ENCODE measurements around the gene USP15.
A peak's percentile ranks its signal among the peaks of the same experiment; 100 is the strongest.

USP15 gene

DNA sequence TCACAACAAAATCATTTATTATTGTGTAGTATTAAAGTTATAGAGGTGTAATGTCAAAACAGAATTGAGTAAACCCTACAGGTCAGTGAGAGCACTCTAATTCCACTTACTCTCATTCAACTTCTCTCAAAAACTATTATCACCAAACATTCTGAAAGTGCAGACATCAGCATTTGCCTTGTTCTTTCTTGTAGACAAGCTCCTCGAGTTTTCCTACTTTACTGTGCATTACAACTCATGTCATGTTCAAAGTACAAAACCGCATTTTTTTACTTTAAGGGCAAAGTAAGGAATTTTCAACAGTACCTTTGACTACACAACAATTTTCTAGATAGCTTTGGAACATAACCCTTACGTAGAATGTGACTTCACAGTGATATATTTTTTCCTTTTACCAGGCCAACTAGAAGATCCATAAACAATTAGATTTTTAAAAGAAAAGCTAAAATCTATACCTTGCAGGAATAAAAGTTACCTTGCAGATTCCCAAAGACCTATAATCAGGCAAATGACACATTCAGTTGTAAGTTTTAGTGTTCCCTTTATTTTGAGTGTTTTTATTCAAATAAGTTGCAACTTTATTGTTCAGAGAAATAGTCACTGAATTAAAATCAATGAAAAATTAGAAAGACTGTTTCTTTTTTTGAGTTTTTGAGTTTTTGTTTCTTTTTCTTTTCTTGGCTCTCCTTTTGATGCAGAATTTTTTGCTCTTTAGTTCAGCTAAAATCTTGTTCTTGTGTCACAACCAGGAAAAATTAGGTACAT lies 12.7 kb upstream of the USP15 start:
- no peak overlapping the region for H3K27ac Mint-ChIP-seq
- peaks cover 22% of the 10 kb centered on the region for H3K4me1 Mint-ChIP-seq (ENCODE audit: low read depth)
- H3K27me3 Mint-ChIP-seq (ENCODE audit: low read depth): peaks cover 6% of the 10 kb centered on the region
- H3K4me3 Mint-ChIP-seq: no peak overlapping the region
- peaks cover 6% of the 10 kb centered on the region for H3K36me3 Mint-ChIP-seq (ENCODE audit: low read depth)
- no peak for DNase-seq (ENCODE audit: low spot score)
- H3K9me3 Mint-ChIP-seq: no peaks in the 10 kb centered on the region

DNA sequence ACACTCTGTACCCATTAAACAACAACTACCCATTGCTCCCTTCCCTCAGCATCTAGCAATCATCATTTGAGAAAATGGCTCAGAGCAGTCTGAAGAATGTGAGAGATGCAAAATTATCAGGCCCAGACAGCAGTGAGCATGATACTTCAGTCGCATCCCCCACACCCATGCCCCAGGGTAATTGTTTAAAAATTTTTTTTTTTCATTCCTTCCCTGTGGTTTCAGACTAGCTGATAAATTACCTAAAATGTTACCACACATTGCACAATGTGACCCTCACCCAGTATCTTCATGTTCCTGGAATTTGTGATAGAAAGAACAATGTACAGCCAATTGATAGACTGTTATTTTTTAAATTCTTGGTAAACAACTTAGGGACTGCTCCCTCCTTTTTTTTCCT lies 11.3 kb upstream of the USP15 start:
- H3K27ac Mint-ChIP-seq: no peak overlapping the region
- peaks cover 23% of the 10 kb centered on the region for H3K4me1 Mint-ChIP-seq (ENCODE audit: low read depth)
- no peaks in the 10 kb centered on the region for H3K9me3 Mint-ChIP-seq
- no peak for DNase-seq (ENCODE audit: low spot score)
- H3K36me3 Mint-ChIP-seq (ENCODE audit: low read depth): peaks cover 15% of the 10 kb centered on the region
- H3K4me3 Mint-ChIP-seq: no peak overlapping the region
- peaks cover 2% of the 10 kb centered on the region for H3K27me3 Mint-ChIP-seq (ENCODE audit: low read depth)

DNA sequence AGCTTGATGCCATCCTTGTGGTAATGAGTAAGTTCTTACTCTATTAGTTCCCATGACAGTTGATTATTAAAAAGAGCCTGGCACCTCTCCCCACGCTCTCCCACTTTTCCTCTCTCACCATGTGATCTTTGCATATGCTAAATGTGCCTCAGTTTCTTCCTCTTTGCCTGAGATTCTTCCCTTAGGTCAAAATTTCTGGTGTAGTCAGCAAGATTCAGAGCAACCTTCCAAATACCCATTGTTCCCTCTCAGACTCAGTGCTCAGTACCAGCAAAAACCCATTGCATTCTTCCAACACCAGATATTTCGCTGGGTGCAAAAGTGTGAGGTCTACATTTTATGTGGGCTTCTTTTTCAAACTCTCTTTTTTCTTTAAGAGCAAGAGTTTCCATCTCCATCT lies 10.8 kb upstream of the USP15 start:
- Mint-ChIP-seq H3K27ac (peak overlapping the region; percentile 1), H3K4me1 (ENCODE audit: low read depth) (peaks cover 24% of the 10 kb centered on the region), H3K27me3 (ENCODE audit: low read depth) (no peaks in the 10 kb centered on the region), H3K9me3 (no peaks in the 10 kb centered on the region), H3K36me3 (ENCODE audit: low read depth) (peaks cover 16% of the 10 kb centered on the region), H3K4me3 (peak overlapping the region; percentile 33)
- no peak for DNase-seq (ENCODE audit: low spot score)

DNA sequence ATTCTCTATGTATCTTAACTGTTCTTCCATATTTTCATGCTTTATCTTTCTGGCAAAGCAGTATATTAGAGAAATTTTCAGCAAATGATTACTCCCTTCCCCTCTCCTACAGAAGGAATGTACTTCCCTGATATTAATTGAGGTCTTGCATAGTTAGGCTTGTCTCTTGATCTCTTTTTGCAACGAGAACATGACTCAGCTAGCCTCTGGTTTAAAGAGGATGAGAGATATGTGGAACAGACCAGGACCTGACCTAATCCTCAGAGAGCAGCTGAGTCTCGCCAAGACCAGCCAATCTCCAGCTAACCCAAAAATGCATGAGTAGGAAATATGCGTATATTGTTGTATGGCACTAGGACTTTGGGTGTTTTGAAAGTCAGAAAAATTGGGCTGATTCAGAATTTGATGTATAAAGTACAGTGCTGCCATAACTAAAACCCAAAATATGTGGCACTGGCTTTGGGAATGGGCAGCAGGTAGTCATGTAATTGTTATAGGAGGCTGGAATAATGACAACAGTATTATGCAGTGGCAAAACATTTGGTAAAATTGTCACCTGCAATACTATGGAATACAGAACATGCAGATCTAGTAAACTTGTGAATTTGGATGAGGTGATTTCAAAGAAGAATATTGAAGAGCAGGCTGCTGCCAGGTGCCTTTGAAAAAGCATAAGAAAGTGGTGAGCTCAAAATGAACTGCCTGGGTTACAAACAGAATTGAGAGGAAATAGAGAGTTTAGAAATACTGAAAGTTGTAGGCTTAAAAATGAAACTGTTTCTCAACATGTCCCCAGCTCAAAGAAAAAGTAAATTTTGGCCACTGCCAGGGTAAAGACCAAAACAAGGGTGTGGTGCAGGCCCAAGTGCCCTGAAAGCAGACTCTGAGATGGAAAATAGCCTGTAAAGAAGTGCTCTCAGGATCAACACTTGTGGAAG lies 9.3 kb upstream of the USP15 start:
- H3K9me3 Mint-ChIP-seq: no peaks in the 10 kb centered on the region
- peaks cover 16% of the 10 kb centered on the region for H3K36me3 Mint-ChIP-seq (ENCODE audit: low read depth)
- DNase-seq (ENCODE audit: low spot score): peak; percentile 13
- peak overlapping the region; percentile 97 for H3K27ac Mint-ChIP-seq
- peaks cover 24% of the 10 kb centered on the region for H3K4me1 Mint-ChIP-seq (ENCODE audit: low read depth)
- H3K4me3 Mint-ChIP-seq: peak overlapping the region; percentile 75
- no peaks in the 10 kb centered on the region for H3K27me3 Mint-ChIP-seq (ENCODE audit: low read depth)

DNA sequence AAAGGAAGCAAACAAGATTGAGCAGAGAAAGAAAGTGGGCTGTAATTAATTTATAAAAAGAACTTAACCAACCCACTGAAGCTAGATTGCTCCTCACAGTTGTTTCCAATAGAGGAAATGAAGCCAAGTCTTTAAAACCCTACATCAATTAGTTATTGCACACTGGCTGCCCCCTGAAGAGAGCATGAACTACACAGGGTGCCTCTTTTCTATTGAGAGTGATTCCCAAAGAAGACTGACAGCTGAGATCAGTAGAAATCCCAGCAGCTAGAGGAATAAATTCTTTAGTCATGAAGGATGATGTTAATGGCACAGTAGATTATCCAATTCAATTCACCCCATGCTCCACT lies 8.6 kb upstream of the USP15 start:
- peak overlapping the region; percentile 75 for H3K4me3 Mint-ChIP-seq
- H3K4me1 Mint-ChIP-seq (ENCODE audit: low read depth): peaks cover 28% of the 10 kb centered on the region
- no peaks in the 10 kb centered on the region for H3K9me3 Mint-ChIP-seq
- H3K27me3 Mint-ChIP-seq (ENCODE audit: low read depth): no peaks in the 10 kb centered on the region
- H3K36me3 Mint-ChIP-seq (ENCODE audit: low read depth): peaks cover 16% of the 10 kb centered on the region
- H3K27ac Mint-ChIP-seq: peak overlapping the region; percentile 97
- no peak for DNase-seq (ENCODE audit: low spot score)

DNA sequence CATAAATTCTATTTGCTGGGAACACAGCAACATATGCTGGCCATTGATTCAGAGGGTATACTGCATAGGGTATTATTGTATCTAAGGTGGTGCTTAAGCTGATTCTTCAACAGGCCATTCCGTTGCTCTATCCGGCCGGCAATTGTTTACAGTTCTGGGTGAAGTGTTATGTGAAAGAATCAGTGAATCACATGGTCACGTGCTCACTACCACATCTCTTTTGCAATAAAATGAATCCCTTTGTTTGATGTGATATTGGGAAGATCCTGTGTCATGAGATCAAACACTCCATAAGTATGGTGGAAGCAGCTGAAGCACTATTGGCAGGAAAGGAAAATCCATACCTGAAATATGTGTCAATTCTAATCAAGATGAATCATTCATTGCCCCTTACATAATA lies 7.6 kb upstream of the USP15 start:
- no peak for DNase-seq (ENCODE audit: low spot score)
- H3K36me3 Mint-ChIP-seq (ENCODE audit: low read depth): peaks cover 16% of the 10 kb centered on the region
- H3K9me3 Mint-ChIP-seq: no peaks in the 10 kb centered on the region
- H3K27ac Mint-ChIP-seq: peak overlapping the region; percentile 56
- H3K4me3 Mint-ChIP-seq: no peak overlapping the region
- H3K27me3 Mint-ChIP-seq (ENCODE audit: low read depth): no peaks in the 10 kb centered on the region
- peaks cover 37% of the 10 kb centered on the region for H3K4me1 Mint-ChIP-seq (ENCODE audit: low read depth)

DNA sequence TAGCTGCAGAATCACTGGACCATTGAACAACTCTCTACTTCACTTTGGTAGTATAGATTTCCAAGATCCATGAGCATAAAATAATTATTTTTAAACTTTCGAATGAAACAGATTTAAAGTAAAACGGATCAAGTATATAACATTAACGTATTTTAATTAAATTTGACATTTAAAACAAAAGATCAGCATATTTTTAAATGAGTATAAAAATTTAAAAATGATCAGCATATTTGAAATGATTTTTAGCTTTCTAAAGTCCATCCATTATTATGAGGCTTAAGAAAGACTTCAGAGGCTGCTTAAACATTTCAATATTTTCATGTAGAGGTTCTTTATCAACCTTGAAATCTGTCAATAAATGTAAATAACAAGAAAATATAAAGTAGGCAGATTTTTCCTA lies 5.2 kb upstream of the USP15 start:
- no peak for DNase-seq (ENCODE audit: low spot score)
- no peaks in the 10 kb centered on the region for H3K27me3 Mint-ChIP-seq (ENCODE audit: low read depth)
- peaks cover 44% of the 10 kb centered on the region for H3K4me1 Mint-ChIP-seq (ENCODE audit: low read depth)
- no peak overlapping the region for H3K27ac Mint-ChIP-seq
- no peak overlapping the region for H3K4me3 Mint-ChIP-seq
- H3K36me3 Mint-ChIP-seq (ENCODE audit: low read depth): peaks cover 13% of the 10 kb centered on the region
- no peaks in the 10 kb centered on the region for H3K9me3 Mint-ChIP-seq

DNA sequence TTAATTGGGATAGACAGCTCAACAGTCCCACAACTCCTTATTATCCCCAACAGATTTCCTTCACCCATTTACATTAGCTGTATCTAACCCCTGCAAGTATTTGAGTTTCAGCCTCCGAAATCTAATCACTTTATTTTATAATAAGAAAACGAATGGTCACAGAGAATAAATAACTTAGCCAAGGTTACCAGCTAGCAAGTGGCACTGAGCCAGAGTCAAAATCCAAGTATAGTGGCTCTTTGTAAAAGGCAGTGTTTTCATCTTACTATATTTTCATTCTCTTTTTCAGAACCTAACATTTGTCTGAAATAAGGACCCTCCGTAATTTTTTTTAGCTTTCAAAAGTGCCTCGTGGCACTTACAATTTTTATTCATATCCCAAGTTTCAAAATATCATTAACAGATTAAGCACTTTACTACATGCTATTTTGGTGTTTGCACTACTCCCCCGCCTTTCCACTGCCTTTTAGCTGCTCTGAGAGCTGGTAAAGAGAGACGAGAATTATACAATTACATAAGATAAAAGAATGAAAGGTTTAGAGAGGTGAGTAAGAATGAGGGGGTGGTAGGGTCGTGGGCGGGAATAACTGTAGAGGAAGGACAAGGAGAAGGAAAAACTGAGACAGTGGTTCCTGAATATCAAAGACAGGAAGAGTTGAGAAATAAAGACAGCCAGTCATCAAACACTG lies 3.7 kb upstream of the USP15 start:
- no peaks in the 10 kb centered on the region for H3K27me3 Mint-ChIP-seq (ENCODE audit: low read depth)
- peak overlapping the region; percentile 8 for H3K4me3 Mint-ChIP-seq
- peak; percentile 65 for DNase-seq (ENCODE audit: low spot score)
- no peaks in the 10 kb centered on the region for H3K9me3 Mint-ChIP-seq
- peaks cover 34% of the 10 kb centered on the region for H3K4me1 Mint-ChIP-seq (ENCODE audit: low read depth)
- peaks cover 18% of the 10 kb centered on the region for H3K36me3 Mint-ChIP-seq (ENCODE audit: low read depth)
- no peak overlapping the region for H3K27ac Mint-ChIP-seq

DNA sequence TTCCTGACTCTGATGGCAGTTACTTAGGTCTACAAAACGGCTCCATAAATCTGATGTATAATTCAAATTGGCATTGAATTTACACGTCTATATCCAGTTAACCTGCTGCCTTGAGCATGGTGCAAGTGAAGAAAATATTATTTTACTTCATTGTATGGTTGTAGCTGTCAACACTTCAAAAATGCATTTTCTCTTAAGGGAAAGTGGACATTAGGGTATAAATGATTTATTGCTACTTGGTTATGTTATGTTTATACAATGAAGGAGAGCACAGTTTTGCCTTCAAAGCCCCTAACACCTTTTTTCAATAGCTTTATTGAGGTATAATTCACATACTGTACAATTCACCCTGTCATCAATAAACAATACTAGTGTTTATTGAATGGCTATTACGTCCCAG lies 2.0 kb upstream of the USP15 start:
- H3K27ac Mint-ChIP-seq: peak overlapping the region; percentile 99
- DNase-seq (ENCODE audit: low spot score): no peak
- H3K4me3 Mint-ChIP-seq: peak overlapping the region; percentile 98
- H3K9me3 Mint-ChIP-seq: no peaks in the 10 kb centered on the region
- peaks cover 36% of the 10 kb centered on the region for H3K4me1 Mint-ChIP-seq (ENCODE audit: low read depth)
- H3K27me3 Mint-ChIP-seq (ENCODE audit: low read depth): no peaks in the 10 kb centered on the region
- peaks cover 22% of the 10 kb centered on the region for H3K36me3 Mint-ChIP-seq (ENCODE audit: low read depth)

DNA sequence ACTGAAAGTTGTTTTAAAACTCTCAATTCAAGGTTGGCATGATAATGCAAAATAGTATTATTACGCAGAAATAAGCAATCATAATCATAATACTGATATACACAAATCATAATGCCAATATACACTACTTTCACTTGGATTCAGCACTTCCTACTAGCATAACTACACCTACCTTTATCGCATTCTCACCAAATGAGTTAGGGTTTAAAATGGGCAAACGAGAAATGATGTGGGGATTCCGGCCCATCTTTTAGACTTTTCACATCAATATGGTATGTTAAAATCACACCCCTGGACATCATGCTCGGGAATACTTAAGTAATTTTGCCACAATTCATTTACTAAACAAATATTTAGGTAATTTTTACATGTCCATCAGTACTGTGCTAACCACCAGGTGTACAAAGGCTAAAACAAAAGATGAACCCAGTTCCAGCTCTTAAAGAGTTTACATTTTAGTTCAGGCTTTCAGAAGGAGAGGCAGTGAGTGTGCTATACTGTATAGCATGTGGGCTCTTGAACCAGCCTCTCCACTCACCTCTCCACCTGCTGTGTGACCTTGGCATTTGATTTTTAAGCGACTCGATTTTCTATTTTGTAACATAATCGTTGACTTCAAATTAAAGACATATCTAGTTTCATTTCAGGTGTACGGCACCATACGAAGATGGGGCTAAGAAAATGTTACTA lies 1.1 kb upstream of the USP15 start:
- H3K4me1 Mint-ChIP-seq (ENCODE audit: low read depth): peaks cover 40% of the 10 kb centered on the region
- H3K36me3 Mint-ChIP-seq (ENCODE audit: low read depth): peaks cover 23% of the 10 kb centered on the region
- no peaks in the 10 kb centered on the region for H3K9me3 Mint-ChIP-seq
- DNase-seq (ENCODE audit: low spot score): no peak
- H3K27ac Mint-ChIP-seq: peak overlapping the region; percentile 99
- H3K4me3 Mint-ChIP-seq: peak overlapping the region; percentile 98
- H3K27me3 Mint-ChIP-seq (ENCODE audit: low read depth): no peaks in the 10 kb centered on the region

DNA sequence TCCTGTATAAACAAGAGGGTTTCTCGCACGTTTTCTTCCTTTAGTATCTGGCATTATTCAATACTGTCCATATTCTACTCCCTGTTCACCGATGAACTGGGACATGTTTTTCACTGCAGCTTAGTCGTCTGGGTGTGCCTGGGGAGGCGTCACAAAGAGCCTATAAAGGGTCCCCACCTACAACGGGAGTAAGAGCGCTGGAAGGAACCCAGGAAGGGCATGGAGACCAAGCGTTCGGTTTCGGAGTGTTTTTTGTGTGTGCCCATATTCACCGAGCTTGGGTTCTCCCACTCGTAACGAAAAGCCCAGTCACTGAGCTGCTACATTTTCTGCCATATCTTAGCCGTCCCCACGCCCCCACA lies 592 bp upstream of the USP15 start:
- peak overlapping the region; percentile 98 for H3K4me3 Mint-ChIP-seq
- no peak for DNase-seq (ENCODE audit: low spot score)
- H3K27me3 Mint-ChIP-seq (ENCODE audit: low read depth): no peaks in the 10 kb centered on the region
- H3K27ac Mint-ChIP-seq: peak overlapping the region; percentile 99
- H3K4me1 Mint-ChIP-seq (ENCODE audit: low read depth): peaks cover 43% of the 10 kb centered on the region
- H3K9me3 Mint-ChIP-seq: no peaks in the 10 kb centered on the region
- peaks cover 28% of the 10 kb centered on the region for H3K36me3 Mint-ChIP-seq (ENCODE audit: low read depth)

DNA sequence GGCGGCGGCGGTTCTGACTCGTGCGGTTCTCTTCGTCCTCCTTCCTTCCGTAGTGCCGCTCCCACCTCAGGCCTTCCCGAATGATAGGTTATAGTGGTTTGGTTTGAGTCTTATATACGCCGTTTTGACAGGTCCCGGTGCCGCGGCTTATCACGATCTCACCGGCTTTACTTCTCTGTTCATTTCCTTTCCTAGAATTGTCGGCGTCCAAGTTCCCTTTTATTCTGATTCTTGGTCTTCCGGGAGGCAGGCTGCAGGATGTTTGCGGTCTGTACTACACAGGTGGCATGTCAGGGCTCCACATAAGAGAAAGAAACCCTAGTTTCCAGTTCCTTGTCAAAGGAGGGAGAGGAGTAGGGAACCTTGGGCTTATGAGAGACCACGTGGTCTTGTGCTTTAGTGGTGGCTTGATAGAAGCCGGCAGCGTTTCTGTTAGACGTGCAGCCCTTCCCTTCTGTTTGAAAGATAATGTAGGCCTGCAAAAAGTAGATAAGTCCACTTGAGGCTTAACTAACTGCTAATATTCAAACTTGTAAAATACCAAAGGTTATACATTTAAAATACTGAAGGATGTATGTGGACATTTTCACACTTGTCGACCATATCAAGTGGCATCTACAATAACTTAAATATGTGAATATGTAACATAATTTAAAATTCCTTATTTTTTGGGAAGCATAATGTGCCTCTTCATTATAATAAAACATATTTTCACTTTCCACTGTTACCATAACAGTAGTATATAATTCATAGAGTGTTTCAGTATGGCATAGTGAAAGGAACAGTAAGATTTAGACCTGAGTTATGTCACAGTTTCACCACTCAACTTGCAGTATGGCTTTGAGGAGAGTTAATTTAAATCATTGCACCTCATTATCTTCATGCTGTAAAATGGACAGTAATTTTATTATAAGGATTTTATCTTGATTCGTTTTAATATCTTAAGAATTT lies 804 bp downstream of the USP15 start:
- Mint-ChIP-seq H3K9me3 (no peaks in the 10 kb centered on the region), H3K4me1 (ENCODE audit: low read depth) (peaks cover 53% of the 10 kb centered on the region), H3K27me3 (ENCODE audit: low read depth) (no peaks in the 10 kb centered on the region), H3K4me3 (peak overlapping the region; percentile 98), H3K27ac (peak overlapping the region; percentile 99), H3K36me3 (ENCODE audit: low read depth) (peaks cover 32% of the 10 kb centered on the region)
- DNase-seq (ENCODE audit: low spot score): peak; percentile 62

All from T-helper 2 cell treated with Interferon-gamma antibody and Interleukin-4, amounts not matched to agents 5 μg/mL and 100 μg/mL, for 36 hours (primary cell).